ENCODE data around the gene MBTPS1. TPM values are rescaled to one million over a fixed set of nuclear protein-coding genes. Genes with fewer than 3 reads are reported as not detected.

The MBTPS1 gene
- total RNA-seq, 6 donors from 2014 or later: 83.6 to 156 (median 105) TPM

- TF ChIP-seq CTCF (IDR thresholded peaks at IDR 0.05) (no peak), POLR2A (IDR thresholded peaks at IDR 0.05) (no peak), POLR2AphosphoS5 (IDR thresholded peaks at IDR 0.05) (no peak), EP300 (IDR thresholded peaks at IDR 0.05) (no peak)
- ATAC-seq (ENCODE audit: low FRiP score in 2 of 2) (no peak), DNase-seq (no peak)
- Histone ChIP-seq H3K4me3 (no peak overlapping the region), H3K36me3 (peaks cover 48 to 96% (median 86%) of the 10 kb centered on the region in 4 donors), H3K9me3 (no peaks in the 10 kb centered on the region), H3K27ac (no peak overlapping the region), H3K27me3 (no peaks in the 10 kb centered on the region), H3K4me1 (peaks cover 0 to 3% (median 0%) of the 10 kb centered on the region in 4 donors)
- WGBS, 2 donors: 88 to 91% methylated on average over 8 of the region's 8 CpGs
These were observed 45.6 kb downstream of the MBTPS1 start for GRCh38 chr16:84071121-84071520.

GRCh38 chr16:84069540-84069939, 47.2 kb downstream of the MBTPS1 start:
- peaks cover 40 to 97% (median 79%) of the 10 kb centered on the region in 4 donors for H3K36me3 ChIP-seq
- H3K9me3 ChIP-seq: no peaks in the 10 kb centered on the region
- 72 to 85% methylated on average over 6 of the region's 6 CpGs for WGBS, 2 donors
- H3K4me1 ChIP-seq: peaks cover 0 to 3% (median 0%) of the 10 kb centered on the region in 4 donors
- DNase-seq (no peak), ATAC-seq (ENCODE audit: low FRiP score in 2 of 2) (peak; percentile 24 to 31)
- no peak overlapping the region for H3K4me3 ChIP-seq
- H3K27ac ChIP-seq: peak overlapping the region in 1 of 4 donors; percentile 0
- no peaks in the 10 kb centered on the region for H3K27me3 ChIP-seq
- TF ChIP-seq EP300 (IDR thresholded peaks at IDR 0.05) (no peak), CTCF (IDR thresholded peaks at IDR 0.05) (no peak), POLR2A (IDR thresholded peaks at IDR 0.05) (no peak), POLR2AphosphoS5 (IDR thresholded peaks at IDR 0.05) (no peak)

- Histone ChIP-seq H3K27ac (peak overlapping the region in 2 of 4 donors; percentile 0 to 12), H3K9me3 (no peaks in the 10 kb centered on the region), H3K36me3 (peaks cover 35 to 97% (median 75%) of the 10 kb centered on the region in 4 donors), H3K4me3 (no peak overlapping the region), H3K4me1 (peaks cover 0 to 3% (median 0%) of the 10 kb centered on the region in 4 donors), H3K27me3 (no peaks in the 10 kb centered on the region)
- ATAC-seq (ENCODE audit: low FRiP score in 2 of 2) (peak; percentile 26 to 67), DNase-seq (no peak)
- 80 to 85% methylated on average over 13 of the region's 13 CpGs for WGBS, 2 donors
- TF ChIP-seq CTCF (IDR thresholded peaks at IDR 0.05) (no peak), EP300 (IDR thresholded peaks at IDR 0.05) (no peak), POLR2AphosphoS5 (IDR thresholded peaks at IDR 0.05) (no peak), POLR2A (IDR thresholded peaks at IDR 0.05) (no peak)
These were observed 47.8 kb downstream of the MBTPS1 start for GRCh38 chr16:84068783-84069462.

GRCh38 chr16:84068041-84068440, 48.7 kb downstream of the MBTPS1 start:
- Histone ChIP-seq H3K27me3 (no peaks in the 10 kb centered on the region), H3K9me3 (no peaks in the 10 kb centered on the region), H3K36me3 (peaks cover 35 to 97% (median 69%) of the 10 kb centered on the region in 4 donors), H3K4me1 (peaks cover 0 to 3% (median 0%) of the 10 kb centered on the region in 4 donors), H3K4me3 (no peak overlapping the region), H3K27ac (no peak overlapping the region)
- WGBS, 2 donors: 92 to 98% methylated on average over 8 of the region's 8 CpGs
- DNase-seq: no peak
- ATAC-seq (ENCODE audit: low FRiP score in 2 of 2): no peak
- no peak for TF ChIP-seq POLR2A (IDR thresholded peaks at IDR 0.05)
- no peak for TF ChIP-seq CTCF (IDR thresholded peaks at IDR 0.05)
- TF ChIP-seq EP300 (IDR thresholded peaks at IDR 0.05): no peak
- no peak for TF ChIP-seq POLR2AphosphoS5 (IDR thresholded peaks at IDR 0.05)

- peaks cover 33 to 97% (median 67%) of the 10 kb centered on the region in 4 donors for H3K36me3 ChIP-seq
- DNase-seq (no peak), ATAC-seq (ENCODE audit: low FRiP score in 2 of 2) (no peak)
- WGBS, 2 donors: 89 to 95% methylated on average over 9 of the region's 9 CpGs
- no peak for TF ChIP-seq EP300 (IDR thresholded peaks at IDR 0.05)
- no peak for TF ChIP-seq POLR2AphosphoS5 (IDR thresholded peaks at IDR 0.05)
- TF ChIP-seq CTCF (IDR thresholded peaks at IDR 0.05): no peak
- no peak for TF ChIP-seq POLR2A (IDR thresholded peaks at IDR 0.05)
- H3K27me3 ChIP-seq: no peaks in the 10 kb centered on the region
- no peak overlapping the region for H3K27ac ChIP-seq
- H3K9me3 ChIP-seq: no peaks in the 10 kb centered on the region
- H3K4me3 ChIP-seq: no peak overlapping the region
- peaks cover 0 to 3% (median 0%) of the 10 kb centered on the region in 4 donors for H3K4me1 ChIP-seq
These were observed 49.1 kb downstream of the MBTPS1 start for GRCh38 chr16:84067640-84068039.

All from upper lobe of left lung (tissue), 6 donors.